ENCODE measurements around the gene CEP44. TPM values are rescaled to one million over a fixed set of nuclear protein-coding genes. Genes with fewer than 3 reads are reported as not detected.

CEP44 gene
- total and polyA plus RNA-seq, 10 of the 15 experiments (the other 5 are each of a cell fraction or from before 2014, with no cell fraction given): 7.6 to 19.8 (median 14.2) TPM

DNA sequence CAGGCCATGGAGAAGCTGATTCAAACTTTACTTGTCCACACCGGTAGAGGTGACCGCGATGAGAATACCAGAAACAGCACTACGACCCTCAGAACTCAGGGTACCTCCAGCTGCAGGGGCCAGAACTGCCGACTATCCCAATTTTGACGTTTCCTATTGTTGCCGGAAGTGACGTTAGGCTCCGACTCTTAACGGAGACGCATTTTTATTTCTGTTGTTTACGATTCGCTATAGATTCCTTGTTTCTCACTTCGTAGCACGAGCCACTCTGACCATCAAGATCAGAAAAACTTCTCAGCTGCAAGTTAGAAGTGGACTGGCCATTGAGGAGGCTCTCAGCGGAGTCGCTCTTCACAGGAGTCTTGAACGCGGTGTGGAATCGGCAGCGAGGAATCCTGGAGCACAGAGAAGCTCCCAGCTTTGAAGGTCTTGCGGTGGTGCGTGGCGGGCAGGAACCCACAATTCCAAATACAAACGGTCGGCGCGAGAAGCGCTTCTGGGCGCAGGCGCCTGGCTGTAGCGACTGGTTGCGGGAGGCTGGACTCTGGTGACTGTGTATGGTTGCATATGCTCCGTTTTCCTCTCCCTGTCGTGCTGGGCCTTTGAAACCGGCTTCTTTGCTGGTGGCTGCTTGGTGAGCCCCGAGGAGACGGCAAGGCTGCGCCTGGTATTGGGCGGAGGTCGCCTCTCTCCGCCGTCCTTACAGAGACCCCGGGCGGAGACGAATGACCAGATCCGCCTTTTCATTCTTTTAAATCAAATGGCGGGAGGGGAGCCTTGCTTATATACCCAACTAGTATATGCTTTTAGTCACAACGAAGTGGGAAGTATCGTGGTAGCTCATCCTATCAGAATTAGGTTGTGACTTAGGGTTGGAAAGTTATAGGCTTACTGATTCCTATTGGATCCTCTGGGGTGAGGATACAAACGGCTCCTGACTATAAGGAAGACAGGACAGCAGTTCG, at the start of gene CEP44, which contains the start of gene FBXO8 (continued):
- TF ChIP-seq ZZZ3 (IDR thresholded peaks at IDR 0.05; ENCODE audit: control insufficient read depth, insufficient read length, low read depth): no peak
- TF ChIP-seq LARP7 (IDR thresholded peaks at IDR 0.05): no peak; the same call in 1 of the 2 replicates
- TF ChIP-seq MEF2A (IDR thresholded peaks at IDR 0.05; ENCODE audit: insufficient read depth, low read depth, low read length): no peak
- TF ChIP-seq HDAC6 (IDR thresholded peaks at IDR 0.05; ENCODE audit: unreplicated experiment): no peak
- TF ChIP-seq, protein P1, sequence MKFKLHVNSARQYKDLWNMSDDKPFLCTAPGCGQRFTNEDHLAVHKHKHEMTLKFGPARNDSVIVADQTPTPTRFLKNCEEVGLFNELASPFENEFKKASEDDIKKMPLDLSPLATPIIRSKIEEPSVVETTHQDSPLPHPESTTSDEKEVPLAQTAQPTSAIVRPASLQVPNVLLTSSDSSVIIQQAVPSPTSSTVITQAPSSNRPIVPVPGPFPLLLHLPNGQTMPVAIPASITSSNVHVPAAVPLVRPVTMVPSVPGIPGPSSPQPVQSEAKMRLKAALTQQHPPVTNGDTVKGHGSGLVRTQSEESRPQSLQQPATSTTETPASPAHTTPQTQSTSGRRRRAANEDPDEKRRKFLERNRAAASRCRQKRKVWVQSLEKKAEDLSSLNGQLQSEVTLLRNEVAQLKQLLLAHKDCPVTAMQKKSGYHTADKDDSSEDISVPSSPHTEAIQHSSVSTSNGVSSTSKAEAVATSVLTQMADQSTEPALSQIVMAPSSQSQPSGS (IDR thresholded peaks at IDR 0.05; ENCODE audit: low read length): peak; percentile 79
- TF ChIP-seq TAF1 (IDR thresholded peaks at IDR 0.05; ENCODE audit: borderline replicate concordance, low read depth, low read length): peak; percentile 76
- no peak for TF ChIP-seq RAD51 (IDR thresholded peaks at IDR 0.05)
- TF ChIP-seq PAX5 (IDR thresholded peaks at IDR 0.05; ENCODE audit: borderline replicate concordance, low read depth, low read length): peak; percentile 37; the same call in 1 of the 2 replicates
- TF ChIP-seq, protein P2, sequence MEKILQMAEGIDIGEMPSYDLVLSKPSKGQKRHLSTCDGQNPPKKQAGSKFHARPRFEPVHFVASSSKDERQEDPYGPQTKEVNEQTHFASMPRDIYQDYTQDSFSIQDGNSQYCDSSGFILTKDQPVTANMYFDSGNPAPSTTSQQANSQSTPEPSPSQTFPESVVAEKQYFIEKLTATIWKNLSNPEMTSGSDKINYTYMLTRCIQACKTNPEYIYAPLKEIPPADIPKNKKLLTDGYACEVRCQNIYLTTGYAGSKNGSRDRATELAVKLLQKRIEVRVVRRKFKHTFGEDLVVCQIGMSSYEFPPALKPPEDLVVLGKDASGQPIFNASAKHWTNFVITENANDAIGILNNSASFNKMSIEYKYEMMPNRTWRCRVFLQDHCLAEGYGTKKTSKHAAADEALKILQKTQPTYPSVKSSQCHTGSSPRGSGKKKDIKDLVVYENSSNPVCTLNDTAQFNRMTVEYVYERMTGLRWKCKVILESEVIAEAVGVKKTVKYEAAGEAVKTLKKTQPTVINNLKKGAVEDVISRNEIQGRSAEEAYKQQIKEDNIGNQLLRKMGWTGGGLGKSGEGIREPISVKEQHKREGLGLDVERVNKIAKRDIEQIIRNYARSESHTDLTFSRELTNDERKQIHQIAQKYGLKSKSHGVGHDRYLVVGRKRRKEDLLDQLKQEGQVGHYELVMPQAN (conservative IDR thresholded peaks at IDR 0.05): peak; percentile 82
- TF ChIP-seq RUNX3 (IDR thresholded peaks at IDR 0.05; ENCODE audit: low read length): peak; percentile 97
- TF ChIP-seq FOS (IDR thresholded peaks at IDR 0.05; ENCODE audit: borderline replicate concordance, extremely low read depth, insufficient read length): no peak
- TF ChIP-seq TBL1XR1 (IDR thresholded peaks at IDR 0.05; ENCODE audit: low read depth, low read length): no peak
- TF ChIP-seq, protein P3, sequence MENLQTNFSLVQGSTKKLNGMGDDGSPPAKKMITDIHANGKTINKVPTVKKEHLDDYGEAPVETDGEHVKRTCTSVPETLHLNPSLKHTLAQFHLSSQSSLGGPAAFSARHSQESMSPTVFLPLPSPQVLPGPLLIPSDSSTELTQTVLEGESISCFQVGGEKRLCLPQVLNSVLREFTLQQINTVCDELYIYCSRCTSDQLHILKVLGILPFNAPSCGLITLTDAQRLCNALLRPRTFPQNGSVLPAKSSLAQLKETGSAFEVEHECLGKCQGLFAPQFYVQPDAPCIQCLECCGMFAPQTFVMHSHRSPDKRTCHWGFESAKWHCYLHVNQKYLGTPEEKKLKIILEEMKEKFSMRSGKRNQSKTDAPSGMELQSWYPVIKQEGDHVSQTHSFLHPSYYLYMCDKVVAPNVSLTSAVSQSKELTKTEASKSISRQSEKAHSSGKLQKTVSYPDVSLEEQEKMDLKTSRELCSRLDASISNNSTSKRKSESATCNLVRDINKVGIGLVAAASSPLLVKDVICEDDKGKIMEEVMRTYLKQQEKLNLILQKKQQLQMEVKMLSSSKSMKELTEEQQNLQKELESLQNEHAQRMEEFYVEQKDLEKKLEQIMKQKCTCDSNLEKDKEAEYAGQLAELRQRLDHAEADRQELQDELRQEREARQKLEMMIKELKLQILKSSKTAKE (IDR thresholded peaks at IDR 0.05; ENCODE audit: low read depth, poor library complexity, severe bottlenecking): peak; percentile 92
- TF ChIP-seq, protein P4, sequence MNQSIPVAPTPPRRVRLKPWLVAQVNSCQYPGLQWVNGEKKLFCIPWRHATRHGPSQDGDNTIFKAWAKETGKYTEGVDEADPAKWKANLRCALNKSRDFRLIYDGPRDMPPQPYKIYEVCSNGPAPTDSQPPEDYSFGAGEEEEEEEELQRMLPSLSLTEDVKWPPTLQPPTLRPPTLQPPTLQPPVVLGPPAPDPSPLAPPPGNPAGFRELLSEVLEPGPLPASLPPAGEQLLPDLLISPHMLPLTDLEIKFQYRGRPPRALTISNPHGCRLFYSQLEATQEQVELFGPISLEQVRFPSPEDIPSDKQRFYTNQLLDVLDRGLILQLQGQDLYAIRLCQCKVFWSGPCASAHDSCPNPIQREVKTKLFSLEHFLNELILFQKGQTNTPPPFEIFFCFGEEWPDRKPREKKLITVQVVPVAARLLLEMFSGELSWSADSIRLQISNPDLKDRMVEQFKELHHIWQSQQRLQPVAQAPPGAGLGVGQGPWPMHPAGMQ (IDR thresholded peaks at IDR 0.05; ENCODE audit: borderline replicate concordance): peak; percentile 81; the same call in 1 of the 2 replicates
